HG03521 (cell line): ENCODE data around the gene UBTF.

Source experiments
- ATAC-seq: cut with Tn5 transposase; IDR thresholded peaks from one replicate; pipeline ENCODE4 v1.9.1; 2021; ENCODE audit warnings: mild to moderate bottlenecking, moderate library complexity; ENCODE audit not compliant: unreplicated experiment

Gene UBTF

DNA sequence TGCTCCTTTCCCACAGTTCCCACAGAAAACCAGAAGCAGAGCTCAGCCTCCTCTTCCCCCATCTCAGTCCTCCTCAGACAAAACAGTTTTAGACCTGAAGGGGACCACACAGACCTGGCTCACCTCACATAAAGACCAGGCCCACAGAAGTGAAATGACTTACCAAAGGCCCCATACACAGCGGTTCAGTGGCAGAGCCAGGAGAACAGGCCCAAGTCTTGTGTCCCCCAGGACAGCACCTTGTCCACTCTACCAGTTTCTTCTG, 5.3 kb downstream of the UBTF start:
- no peak for ATAC-seq

DNA sequence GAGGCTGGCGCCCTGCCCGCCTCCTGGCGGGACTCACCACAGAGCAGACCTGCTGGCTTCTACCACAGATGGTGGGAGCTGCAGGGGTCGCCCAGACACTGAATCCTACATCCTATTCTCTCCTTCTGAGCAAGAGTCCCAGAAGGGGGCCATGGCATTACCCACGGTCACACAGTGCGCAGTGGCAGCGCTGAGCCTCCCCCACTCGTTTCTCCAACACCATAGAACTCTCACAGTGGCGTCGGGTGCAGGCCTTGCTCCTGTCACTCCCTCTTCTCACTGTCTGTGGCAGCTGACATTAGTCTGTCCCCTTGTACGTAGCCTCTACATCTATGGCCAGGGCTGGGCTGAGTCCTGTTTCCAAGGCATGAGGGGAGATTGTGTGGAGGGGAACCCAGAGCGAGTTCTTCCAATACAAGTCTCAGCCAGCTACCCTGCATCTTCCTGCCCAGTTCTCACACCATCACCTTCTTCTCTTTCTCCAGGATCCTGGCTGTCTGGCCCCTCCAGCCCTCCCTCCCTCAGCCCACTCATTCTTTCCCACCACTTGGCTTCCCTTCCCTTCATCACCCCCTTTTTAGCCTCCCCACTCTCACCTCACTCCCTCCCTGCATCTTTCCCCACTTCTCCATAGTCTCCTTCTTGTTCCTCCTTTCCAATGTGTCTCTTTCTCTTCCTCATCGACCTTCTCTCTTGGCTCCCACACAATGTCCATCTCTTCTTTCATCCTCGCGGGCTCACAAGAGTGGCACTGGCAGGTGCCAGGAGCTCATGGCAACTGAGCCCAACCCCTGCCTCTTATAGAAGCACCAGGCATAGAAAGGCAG, 5.9 kb downstream of the UBTF start:
- no peak for ATAC-seq

DNA sequence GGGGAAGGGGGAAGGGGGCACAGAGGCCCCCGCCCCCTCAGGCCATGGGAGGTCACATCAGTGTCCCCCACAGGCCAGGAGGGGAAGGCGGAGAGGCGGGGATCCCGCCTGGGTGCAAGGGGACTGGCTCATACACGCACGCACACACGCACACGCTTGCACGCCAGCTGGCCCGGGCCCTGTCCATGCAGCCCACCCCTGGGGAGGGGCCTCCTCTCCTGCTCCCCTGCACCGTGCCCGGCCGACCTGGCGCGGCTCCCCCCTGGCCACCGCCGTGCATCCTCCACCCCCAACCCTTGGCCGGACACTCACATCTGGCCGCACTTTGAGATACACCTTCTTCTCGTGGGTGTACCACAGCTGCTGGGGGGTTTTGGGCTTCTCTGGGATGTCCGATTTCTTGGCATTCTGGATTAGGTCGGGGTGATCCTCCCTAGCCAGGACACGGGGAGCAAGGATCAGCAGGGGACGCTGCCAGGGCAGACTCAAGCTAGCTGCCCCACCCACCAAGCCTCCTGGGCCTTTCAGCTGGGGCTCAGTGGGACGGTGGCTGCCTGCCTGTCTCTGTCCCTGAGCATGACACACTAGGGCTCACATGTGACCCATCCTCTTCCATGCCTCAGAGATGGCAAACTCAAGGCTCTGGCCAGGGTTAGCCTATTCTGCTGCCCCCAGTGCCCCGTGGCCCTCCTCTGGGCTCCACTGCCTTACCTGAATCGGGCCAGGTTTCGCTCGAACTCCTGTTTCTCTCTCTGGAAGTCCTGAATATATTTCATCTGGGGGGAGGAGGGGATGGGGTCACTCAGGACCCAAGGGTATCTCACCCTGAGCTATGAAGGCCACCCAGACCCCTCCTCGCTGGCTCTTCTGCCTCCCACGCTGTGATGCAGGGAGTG, 6.7 kb downstream of the UBTF start:
- ATAC-seq, result no peak

GRCh38 chr17:44211281-44212265, 7.9 kb downstream of the UBTF start:
- ATAC-seq, result no peak

GRCh38 chr17:44210342-44211192, 8.9 kb downstream of the UBTF start:
- ATAC-seq, result peak; percentile 70

GRCh38 chr17:44209786-44210341, 9.6 kb downstream of the UBTF start:
- peak; percentile 8 for ATAC-seq

DNA sequence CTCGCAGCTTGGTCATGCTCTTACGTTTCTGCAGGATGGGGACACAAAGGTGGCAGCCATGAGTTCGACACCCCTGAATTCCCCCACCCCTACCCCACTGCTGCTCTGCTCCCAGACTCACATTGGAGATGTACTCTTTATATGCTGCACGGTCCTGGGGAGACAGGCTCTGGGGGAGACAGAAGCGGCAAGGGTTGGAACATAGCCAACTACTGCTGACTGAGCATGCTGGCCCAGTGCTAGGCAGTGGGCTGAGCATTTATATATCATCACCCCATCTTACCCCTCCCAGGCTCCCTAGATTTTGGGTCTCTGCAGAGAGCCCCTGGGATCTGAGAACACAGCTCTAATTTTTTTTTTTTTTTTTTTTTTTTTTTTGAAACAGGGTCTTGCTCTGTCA, 11.7 kb downstream of the UBTF start:
- no peak for ATAC-seq

DNA sequence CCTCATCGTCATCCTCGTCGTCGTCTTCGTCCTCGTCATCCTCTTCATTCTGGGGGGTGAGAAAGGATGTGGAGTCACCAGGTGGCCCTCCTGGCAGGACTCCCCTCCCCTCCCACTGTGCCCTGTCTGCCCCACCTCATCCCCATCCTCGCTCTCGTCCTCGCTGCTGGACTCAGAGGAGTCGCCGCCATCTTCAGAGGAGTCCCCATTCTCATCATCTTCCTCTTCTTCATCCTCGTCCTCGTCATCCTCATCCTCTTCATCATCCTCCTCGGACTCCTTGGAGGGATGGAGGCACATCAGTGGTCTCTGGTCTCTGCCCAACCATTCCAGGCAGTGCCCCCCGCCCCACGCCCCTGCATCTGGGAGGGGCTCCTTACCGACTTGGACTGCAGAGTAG, 12.2 kb downstream of the UBTF start:
- no peak for ATAC-seq

DNA sequence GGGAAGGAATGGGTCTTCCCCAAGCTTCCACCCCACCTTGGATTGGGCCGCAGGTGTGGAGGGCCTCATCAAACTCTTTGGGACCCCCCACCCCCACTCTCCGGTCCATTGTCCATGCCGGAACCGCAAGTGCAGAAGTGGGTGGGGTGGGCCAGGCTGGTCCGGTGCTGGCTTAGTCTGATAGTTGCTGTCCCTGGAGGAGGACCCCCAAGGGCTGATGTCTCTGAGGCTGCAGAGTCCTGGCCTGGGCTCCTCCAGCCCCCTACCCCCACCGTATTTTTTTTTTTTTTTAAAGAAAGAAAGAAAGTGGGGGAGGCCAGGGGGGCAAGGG, 12.7 kb downstream of the UBTF start:
- ATAC-seq, result no peak

DNA sequence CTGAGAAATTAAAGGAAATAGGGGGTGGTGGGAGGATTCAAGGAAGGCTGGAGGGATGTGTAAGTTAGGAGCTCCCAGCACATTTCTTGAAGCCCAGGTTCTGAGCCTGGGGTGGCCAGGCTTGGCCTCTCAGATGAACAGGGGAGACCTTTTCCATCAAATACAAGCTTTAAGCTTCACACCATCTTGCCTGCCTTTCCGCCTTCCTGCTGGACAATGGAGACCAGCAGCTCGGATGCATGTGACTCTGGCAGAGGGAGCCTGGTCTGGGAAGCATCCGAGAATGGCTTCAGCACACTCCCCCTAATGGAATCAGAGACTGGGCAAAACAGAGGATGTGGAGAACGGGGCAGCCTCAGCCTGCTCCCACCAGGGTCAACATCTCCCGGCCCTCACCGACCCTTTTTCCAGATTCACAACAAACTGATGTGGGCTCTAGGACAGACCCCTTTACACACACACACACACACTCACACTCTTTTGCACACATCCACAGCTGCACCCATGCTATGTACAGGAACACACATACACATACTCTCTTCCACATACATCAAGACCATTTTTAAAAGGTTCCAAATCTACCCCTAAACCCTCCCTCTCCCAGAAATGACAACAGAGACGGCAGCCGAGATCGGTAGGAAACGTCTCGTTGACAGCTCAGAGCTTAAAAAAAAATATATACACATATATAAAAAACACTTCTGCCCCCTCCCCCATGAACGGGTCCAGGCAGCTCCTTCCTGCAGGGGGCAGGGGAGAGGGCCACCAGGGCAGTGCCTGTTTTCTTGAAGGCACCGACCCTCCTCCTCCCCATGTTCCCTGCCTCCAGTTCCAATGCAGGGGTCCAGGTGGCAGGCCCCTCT, 13.3 kb downstream of the UBTF start:
- no peak for ATAC-seq

DNA sequence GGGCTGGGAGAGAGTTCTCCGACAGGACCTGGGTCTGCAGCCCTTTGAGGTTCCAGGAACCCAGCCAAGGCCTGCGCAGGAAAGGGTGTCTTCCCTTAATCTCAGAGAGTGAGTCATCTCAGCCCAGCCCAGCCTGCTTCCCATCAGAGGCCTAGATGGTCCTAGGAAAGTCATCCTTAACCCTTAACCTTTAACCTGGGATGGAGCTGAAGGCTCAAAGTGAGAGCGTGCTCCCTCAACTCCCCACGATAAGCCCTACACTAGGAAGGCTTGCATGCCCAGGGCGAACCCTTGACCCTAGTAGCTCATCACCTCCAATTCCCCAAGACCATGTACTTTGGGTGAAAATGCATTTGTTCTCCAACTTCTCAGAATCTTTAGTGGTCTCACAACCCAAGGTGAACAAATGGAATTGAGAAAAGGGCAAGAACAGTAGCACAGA, 15.0 kb downstream of the UBTF start:
- no peak for ATAC-seq

DNA sequence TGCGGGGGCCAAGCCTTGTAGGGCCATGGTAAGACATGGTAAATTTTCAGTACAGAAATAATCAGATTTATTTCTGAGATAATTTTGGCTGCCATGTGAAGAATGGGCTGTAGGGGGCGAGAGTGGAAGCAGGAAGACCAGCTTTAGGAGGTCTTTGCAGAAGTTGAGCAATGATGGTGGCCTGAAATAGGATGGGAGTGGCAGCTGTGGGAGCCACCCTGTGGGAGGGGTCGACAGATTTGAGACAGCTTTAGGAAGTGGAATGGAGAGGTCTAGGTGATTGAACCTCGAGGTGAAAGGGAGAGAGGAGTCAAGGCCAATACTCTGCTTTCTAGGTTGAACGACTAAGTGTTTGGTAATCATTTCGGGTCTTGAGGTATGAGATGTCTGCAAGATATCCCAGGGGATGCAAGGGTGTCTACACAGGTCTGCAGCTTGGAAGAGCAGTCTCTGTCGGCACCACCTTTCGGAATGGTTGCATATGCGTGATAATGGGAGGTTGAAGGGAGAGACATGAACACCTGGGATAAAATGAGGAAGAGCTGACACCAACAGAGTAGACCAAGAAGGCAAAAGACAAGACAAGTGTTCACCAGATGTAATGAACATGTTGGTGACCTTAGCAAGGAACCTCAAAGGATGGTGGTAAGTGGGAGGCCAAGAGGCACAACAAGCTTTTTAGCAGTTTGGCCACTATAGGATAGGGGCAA, 15.6 kb downstream of the UBTF start:
- ATAC-seq, result no peak

GRCh38 chr17:44202756-44203155, 16.7 kb downstream of the UBTF start:
- ATAC-seq, result no peak

DNA sequence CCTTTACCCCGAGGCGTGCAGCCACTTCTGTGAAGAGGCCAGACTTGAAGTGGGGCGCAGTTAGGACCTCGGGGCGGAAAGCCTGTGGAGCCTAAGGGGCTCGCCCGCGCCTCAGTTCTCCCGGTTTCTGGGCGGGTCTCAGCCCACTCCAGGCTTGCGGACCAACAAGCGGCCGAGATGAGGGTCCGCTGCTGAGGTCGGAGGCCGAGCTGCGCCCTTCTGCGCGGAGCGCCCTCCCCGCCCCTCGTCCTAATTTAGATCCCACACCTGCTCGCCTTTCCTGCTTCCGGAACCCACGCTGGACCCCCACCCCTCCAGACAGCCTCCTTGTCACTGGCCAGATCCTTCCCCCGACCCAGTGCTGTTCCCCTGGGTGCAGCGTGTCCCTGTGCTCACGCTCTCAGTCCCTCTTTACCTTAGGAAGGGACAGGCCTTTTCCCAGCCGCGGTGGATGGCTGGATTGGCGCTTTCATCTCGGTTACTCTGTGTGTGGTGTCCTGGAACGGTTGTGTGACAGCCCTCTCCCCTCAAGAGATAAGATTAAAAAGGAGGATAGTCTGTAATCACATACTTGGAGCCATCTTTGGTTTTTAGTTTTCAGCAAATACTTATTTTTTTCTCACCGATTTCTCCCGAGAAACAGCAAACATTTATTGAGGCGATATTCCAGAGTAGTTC, 18.9 kb downstream of the UBTF start:
- ATAC-seq, result peak; percentile 4

GRCh38 chr17:44199553-44200477, 19.7 kb downstream of the UBTF start, which contains the start of gene ATXN7L3:
Gene ATXN7L3 (minus strand): TSS chr17:44199884. CDS start chr17:44198070, 1,814 bp downstream.
- peak; percentile 64 for ATAC-seq

DNA sequence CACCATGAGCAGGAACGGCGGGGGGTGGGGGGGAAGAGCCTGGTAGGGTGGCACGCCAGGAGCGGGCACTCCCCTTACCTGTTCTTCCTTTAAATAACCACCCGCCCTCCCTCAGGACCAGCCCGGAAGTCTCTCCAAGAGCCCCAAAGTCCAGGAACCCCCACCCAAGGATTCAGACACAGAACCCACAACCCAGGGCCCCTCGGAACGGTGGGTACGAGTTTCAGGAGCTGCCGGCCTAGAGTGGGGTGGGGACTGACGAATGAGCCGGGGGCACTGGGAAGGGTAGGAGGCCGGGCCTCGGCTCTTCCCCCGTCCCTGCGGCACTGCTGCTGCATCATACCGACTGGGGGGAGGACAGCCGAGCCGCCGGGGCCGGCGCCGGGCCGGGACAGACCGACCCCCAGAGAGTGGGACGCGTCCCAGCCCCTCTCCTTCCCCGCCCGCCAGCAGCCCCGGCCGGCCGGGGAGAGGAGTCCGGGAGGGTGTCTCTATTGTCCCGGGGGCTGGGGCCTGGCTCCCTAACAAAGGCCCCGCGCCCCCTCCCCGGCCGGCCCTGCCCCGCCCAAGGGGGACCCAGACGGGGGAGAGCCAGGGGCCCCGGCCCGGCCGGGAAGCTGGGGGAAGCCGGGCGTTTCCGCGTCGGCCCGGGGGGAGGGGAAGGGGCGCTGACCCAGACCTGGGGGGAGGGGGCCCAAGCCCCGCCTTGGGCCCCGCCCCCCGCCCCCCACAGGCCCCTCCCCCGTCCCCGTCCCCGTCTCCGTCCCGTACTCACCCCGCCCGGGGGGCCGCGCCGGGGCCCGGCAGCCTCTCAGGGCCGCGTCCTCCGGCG, 20.5 kb downstream of the UBTF start:
- peak; percentile 10 for ATAC-seq
